Mammary epithelial cell (primary cell): ENCODE data around the gene ADGB.

Source experiments
- EZH2 ChIP-seq: IDR thresholded peaks from 2 replicates; pipeline ENCODE4 v1.6.1; 2012; ENCODE audit warnings: low read length, inconsistent platforms, borderline replicate concordance
- TF ChIP-seq, protein P1 (sequence below), 2 donors: IDR thresholded peaks in 1 of 2; conservative IDR thresholded peaks in 1 of 2; 2 replicates each; pipeline ENCODE4 v1.5.1; 2011 to 2012; ENCODE audit warnings: inconsistent platforms in 2 of 2, low read length in 2 of 2, mild to moderate bottlenecking in 2 of 2, control low read depth in 1 of 2, low read depth in 1 of 2; ENCODE audit not compliant: insufficient read depth in 1 of 2; ENCODE audit errors: extremely low read depth in 1 of 2

DNA sequence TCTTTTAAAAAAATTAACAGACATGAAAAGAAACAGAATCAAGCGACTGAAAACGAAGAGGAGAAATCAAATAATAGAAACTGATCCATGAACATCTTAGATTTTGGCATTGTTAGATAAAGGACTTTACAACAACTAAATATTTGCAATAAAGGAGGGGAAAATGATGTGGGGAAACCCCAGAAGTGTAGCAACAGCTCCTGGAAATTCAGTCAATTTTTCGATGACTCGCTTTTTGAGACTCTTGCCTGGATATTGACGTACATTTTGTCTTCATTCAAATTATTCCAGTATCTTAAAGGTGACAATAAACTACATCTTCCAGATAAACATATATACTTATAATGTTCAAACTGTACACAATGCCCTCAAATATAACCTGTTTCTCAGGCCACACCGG lies 44.1 kb downstream of the ADGB start:
- TF ChIP-seq EZH2, result no peak
- TF ChIP-seq, protein P1, sequence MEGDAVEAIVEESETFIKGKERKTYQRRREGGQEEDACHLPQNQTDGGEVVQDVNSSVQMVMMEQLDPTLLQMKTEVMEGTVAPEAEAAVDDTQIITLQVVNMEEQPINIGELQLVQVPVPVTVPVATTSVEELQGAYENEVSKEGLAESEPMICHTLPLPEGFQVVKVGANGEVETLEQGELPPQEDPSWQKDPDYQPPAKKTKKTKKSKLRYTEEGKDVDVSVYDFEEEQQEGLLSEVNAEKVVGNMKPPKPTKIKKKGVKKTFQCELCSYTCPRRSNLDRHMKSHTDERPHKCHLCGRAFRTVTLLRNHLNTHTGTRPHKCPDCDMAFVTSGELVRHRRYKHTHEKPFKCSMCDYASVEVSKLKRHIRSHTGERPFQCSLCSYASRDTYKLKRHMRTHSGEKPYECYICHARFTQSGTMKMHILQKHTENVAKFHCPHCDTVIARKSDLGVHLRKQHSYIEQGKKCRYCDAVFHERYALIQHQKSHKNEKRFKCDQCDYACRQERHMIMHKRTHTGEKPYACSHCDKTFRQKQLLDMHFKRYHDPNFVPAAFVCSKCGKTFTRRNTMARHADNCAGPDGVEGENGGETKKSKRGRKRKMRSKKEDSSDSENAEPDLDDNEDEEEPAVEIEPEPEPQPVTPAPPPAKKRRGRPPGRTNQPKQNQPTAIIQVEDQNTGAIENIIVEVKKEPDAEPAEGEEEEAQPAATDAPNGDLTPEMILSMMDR (conservative IDR thresholded peaks at IDR 0.05 in 1 of 2, IDR thresholded peaks at IDR 0.05 in 1 of 2; ENCODE audit: extremely low read depth in 1 of 2, insufficient read depth in 1 of 2, low read depth in 1 of 2, low read length in 2 of 2), result no peak
